Kidney capillary endothelial cell (primary cell): ENCODE results near the gene GJA3.

Experiments
- DNase-seq: peaks from one replicate; pipeline ENCODE4 v3.0.0-alpha.2; 2018; ENCODE audit warnings: low spot score

GJA3 gene

GRCh38 chr13:20160306-20161274 is at the start of gene GJA3:
GJA3 (minus strand) TSS chr13:20161052; CDS start chr13:20143288, 17,764 bp downstream.
- DNase-seq = peak; percentile 19

- no peak for DNase-seq
Observed at GRCh38 chr13:20209948-20210347, 49.1 kb upstream of the GJA3 start.

GRCh38 chr13:20206698-20207235 is 45.9 kb upstream of the GJA3 start:
- DNase-seq = no peak

- DNase-seq = no peak
Observed at GRCh38 chr13:20206065-20206697, 45.3 kb upstream of the GJA3 start.

GRCh38 chr13:20198781-20199180 is 37.9 kb upstream of the GJA3 start:
- no peak for DNase-seq

- DNase-seq = peak; percentile 29
Observed at GRCh38 chr13:20197361-20197834, 36.5 kb upstream of the GJA3 start.

- DNase-seq = no peak
Observed at GRCh38 chr13:20195801-20196200, 34.9 kb upstream of the GJA3 start.

GRCh38 chr13:20193907-20194631 is 33.2 kb upstream of the GJA3 start:
- DNase-seq = no peak

- no peak for DNase-seq
Observed at GRCh38 chr13:20193162-20193906, 32.5 kb upstream of the GJA3 start.

- DNase-seq = no peak
Observed at GRCh38 chr13:20192836-20193161, 31.9 kb upstream of the GJA3 start, which contains the start of gene GJB2. GJB2 (minus strand) TSS chr13:20192938; CDS start chr13:20189581, 3,357 bp downstream.

- no peak for DNase-seq
Observed at GRCh38 chr13:20192158-20192835, 31.4 kb upstream of the GJA3 start.

GRCh38 chr13:20191311-20192157 is 30.7 kb upstream of the GJA3 start:
- DNase-seq = no peak

- DNase-seq = no peak
Observed at GRCh38 chr13:20190481-20191310, 29.8 kb upstream of the GJA3 start.

GRCh38 chr13:20190076-20190475 is 29.2 kb upstream of the GJA3 start:
- DNase-seq = no peak

- DNase-seq = no peak
Observed at GRCh38 chr13:20188667-20189553, 28.1 kb upstream of the GJA3 start.

GRCh38 chr13:20186771-20187170 is 25.9 kb upstream of the GJA3 start:
- DNase-seq = no peak

GRCh38 chr13:20185366-20186056 is 24.7 kb upstream of the GJA3 start:
- no peak for DNase-seq
